Effector memory CD8-positive, alpha-beta T cell (primary cell): ENCODE measurements around the gene MLLT10.

Experiments
- ATAC-seq: fragments of 150-1000 bp; cut with Tn5 transposase; replicated peaks from 2 replicates; pipeline ENCODE4 v1.10.0; 2021; ENCODE audit warnings: mild to moderate bottlenecking, moderate library complexity
- DNase-seq, 3 experiments: peaks; one replicate each; pipeline ENCODE4 v3.0.0; 2021
- H3K27ac Mint-ChIP-seq, 2 donors: one replicate each; pipeline ENCODE4 v1.8.0; 2022; ENCODE audit warnings: mild to moderate bottlenecking in 2 of 2, mixed read lengths in 2 of 2, moderate library complexity in 2 of 2
- H3K27me3 Mint-ChIP-seq, 2 donors: one replicate each; pipeline ENCODE4 v1.8.0; 2022; ENCODE audit warnings: mixed read lengths in 2 of 2
- H3K36me3 Mint-ChIP-seq: one replicate; pipeline ENCODE4 v1.8.0; 2022; ENCODE audit warnings: mild to moderate bottlenecking, moderate library complexity, mixed read lengths; ENCODE audit not compliant: insufficient read depth
- H3K4me1 Mint-ChIP-seq, 2 donors: one replicate each; pipeline ENCODE4 v1.8.0; 2022; ENCODE audit warnings: low read depth in 2 of 2, mixed read lengths in 2 of 2
- H3K4me3 Mint-ChIP-seq, 2 donors: one replicate each; pipeline ENCODE4 v1.8.0; 2022; ENCODE audit warnings: mild to moderate bottlenecking in 2 of 2, mixed read lengths in 2 of 2, moderate library complexity in 2 of 2
- H3K9me3 Mint-ChIP-seq, 2 donors: one replicate each; pipeline ENCODE4 v1.8.0; 2022; ENCODE audit warnings: mixed read lengths in 2 of 2

MLLT10 gene

DNA sequence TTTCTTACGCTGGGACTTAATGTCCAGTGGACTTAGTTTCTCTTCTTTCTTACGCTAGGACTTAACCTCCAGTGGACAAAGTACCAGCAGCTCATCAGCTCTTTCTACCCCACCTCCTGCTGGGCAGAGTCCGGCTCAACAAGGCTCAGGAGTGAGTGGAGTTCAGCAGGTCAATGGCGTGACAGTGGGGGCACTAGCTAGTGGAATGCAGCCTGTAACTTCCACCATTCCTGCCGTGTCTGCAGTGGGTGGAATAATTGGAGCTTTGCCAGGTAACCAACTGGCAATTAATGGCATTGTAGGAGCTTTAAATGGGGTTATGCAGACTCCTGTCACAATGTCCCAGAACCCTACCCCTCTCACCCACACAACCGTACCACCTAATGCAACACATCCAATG lies 199.7 kb downstream of the MLLT10 start:
- Mint-ChIP-seq H3K4me3 (no peak overlapping the region), H3K36me3 (peaks cover 40% of the 10 kb centered on the region), H3K4me1 (peaks cover 15 to 17% of the 10 kb centered on the region in 2 donors), H3K9me3 (no peaks in the 10 kb centered on the region), H3K27ac (peak overlapping the region in 1 of 2 donors; percentile 84), H3K27me3 (no peaks in the 10 kb centered on the region)
- ATAC-seq (no peak), DNase-seq (no peak)

- no peak for DNase-seq
- Mint-ChIP-seq H3K4me3 (no peak overlapping the region), H3K4me1 (peaks cover 21 to 29% of the 10 kb centered on the region in 2 donors), H3K36me3 (peaks cover 38% of the 10 kb centered on the region), H3K9me3 (no peaks in the 10 kb centered on the region), H3K27me3 (no peaks in the 10 kb centered on the region), H3K27ac (peak overlapping the region; percentile 8 to 72)
- ATAC-seq, result no peak
Measured at GRCh38 chr10:21737106-21737505, 203.1 kb downstream of the MLLT10 start.

DNA sequence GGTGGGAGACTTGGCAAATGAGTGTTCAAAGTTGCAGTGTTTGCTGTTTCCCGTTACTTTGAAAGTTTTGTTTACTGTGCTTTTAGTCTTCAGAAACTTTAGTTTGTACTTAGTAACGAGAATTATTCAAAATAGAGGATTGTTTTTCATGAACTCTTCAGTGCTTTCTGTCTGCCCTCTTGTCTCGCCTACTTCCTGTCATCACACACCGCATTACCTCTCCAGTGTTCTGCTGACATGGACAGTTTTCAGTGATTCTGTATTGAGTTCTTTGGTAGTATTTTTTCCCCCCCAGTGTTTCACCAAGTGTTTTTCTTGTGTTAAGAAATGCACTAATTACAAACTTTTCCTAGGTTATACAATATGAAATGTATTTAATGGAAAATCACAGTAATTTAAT lies 207.0 kb downstream of the MLLT10 start:
- Mint-ChIP-seq H3K36me3 (peaks cover 29% of the 10 kb centered on the region), H3K9me3 (no peaks in the 10 kb centered on the region), H3K27me3 (no peaks in the 10 kb centered on the region), H3K27ac (peak overlapping the region; percentile 86 to 95), H3K4me3 (no peak overlapping the region), H3K4me1 (peaks cover 21 to 26% of the 10 kb centered on the region in 2 donors)
- DNase-seq (peak in 1 of 3 experiments; percentile 21), ATAC-seq (peak; percentile 90)

GRCh38 chr10:21742740-21743412 lies 208.8 kb downstream of the MLLT10 start:
- Mint-ChIP-seq H3K27ac (peak overlapping the region in 1 of 2 donors; percentile 47), H3K36me3 (peaks cover 24% of the 10 kb centered on the region), H3K4me1 (peaks cover 23 to 24% of the 10 kb centered on the region in 2 donors), H3K4me3 (no peak overlapping the region), H3K27me3 (no peaks in the 10 kb centered on the region), H3K9me3 (no peaks in the 10 kb centered on the region)
- DNase-seq (no peak), ATAC-seq (no peak)

DNA sequence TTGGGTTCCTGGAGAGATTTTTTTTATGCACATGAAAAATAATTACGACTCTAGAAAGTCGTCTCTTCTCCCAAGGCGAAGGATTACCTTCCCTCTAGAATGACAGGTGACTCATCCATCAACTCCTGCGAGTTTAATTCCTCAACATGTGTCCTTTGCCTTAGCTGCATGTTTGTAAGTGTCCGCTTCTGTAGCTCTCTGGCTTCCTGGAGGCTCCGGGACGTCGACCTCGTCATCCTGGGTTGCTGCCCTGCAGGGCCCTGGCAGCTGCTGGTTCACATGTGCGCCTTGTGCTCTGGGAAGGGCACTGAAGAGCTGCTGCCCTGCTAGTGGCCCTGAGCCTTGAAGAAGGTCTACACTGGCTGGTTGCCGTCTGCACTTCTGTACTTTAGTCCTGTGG lies 210.2 kb downstream of the MLLT10 start:
- Mint-ChIP-seq H3K27ac (peak overlapping the region in 1 of 2 donors; percentile 11), H3K4me1 (peaks cover 19 to 26% of the 10 kb centered on the region in 2 donors), H3K27me3 (no peaks in the 10 kb centered on the region), H3K4me3 (no peak overlapping the region), H3K9me3 (no peaks in the 10 kb centered on the region), H3K36me3 (peaks cover 23% of the 10 kb centered on the region)
- DNase-seq, result no peak
- no peak for ATAC-seq

DNA sequence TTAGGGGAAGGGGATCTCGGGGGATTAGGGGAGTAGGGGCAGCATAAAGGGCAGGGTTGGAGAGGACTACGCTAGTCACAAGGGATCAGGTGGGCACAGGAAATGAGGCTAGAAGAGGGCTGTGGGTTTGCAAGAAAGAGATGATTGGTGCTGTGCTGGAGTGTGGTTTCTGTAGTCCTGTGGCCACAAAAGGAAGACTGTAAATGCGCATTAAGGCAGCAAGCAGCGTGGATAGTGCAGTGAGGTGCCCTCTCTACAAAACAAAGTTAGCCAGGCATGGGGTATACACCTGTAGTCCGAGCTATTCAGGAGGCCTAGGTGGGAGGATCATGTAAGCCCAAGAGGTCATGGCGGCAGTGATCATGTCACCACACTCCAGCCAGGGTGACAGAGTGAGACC lies 212.1 kb downstream of the MLLT10 start:
- H3K27ac Mint-ChIP-seq, result peak overlapping the region; percentile 55 to 94
- no peaks in the 10 kb centered on the region for H3K9me3 Mint-ChIP-seq
- no peak for DNase-seq
- peaks cover 18% of the 10 kb centered on the region for H3K36me3 Mint-ChIP-seq
- H3K4me3 Mint-ChIP-seq, result peak overlapping the region; percentile 26 to 54
- H3K4me1 Mint-ChIP-seq, result peaks cover 14 to 19% of the 10 kb centered on the region in 2 donors
- peak; percentile 80 for ATAC-seq
- H3K27me3 Mint-ChIP-seq, result no peaks in the 10 kb centered on the region

DNA sequence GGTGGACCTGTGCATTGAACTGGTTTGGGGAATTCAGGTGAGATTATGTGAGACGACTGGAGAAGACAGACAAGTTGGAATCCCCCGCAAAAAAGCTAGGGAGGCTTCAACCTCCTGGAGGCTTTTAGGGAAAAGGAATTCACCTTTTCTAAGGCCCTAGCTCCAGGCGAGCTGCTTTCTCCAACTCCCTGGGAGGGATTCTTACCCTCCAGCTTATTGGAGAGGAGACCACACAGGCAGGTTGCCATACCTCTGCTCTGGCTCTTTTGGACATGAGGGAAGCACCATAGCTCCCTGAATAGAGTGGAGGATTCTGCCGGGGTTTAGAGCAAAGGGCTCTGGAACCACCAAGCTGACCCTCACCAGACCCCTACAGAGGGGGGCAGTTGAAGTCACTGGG lies 213.8 kb downstream of the MLLT10 start:
- DNase-seq (no peak), ATAC-seq (no peak)
- peaks cover 15% of the 10 kb centered on the region for H3K36me3 Mint-ChIP-seq
- H3K4me1 Mint-ChIP-seq, result peaks cover 17% of the 10 kb centered on the region in 2 donors
- no peaks in the 10 kb centered on the region for H3K27me3 Mint-ChIP-seq
- H3K27ac Mint-ChIP-seq, result peak overlapping the region; percentile 55 to 94
- H3K4me3 Mint-ChIP-seq, result no peak overlapping the region
- H3K9me3 Mint-ChIP-seq, result no peaks in the 10 kb centered on the region

DNA sequence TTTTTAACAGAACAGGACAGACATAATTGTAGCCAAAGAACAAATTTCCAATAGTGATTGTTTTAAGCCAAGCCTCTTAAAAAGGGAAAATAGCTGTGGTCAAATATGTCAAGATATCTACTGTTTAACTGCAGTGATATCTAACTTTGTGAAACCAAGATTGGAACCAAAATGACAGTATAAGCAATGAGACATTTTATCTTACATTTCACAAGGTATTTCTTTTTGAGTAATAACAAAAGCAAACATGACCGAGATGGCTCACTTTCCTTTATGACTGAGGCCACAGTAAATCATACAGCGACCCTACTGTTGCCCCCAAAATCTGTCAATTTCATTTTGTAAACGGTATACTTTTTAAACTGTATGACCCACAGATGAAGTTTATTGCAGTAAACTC lies 215.8 kb downstream of the MLLT10 start:
- no peak for ATAC-seq
- no peak overlapping the region for H3K4me3 Mint-ChIP-seq
- H3K36me3 Mint-ChIP-seq, result peaks cover 10% of the 10 kb centered on the region
- no peak overlapping the region for H3K27ac Mint-ChIP-seq
- H3K4me1 Mint-ChIP-seq, result peaks cover 17% of the 10 kb centered on the region in 2 donors
- no peaks in the 10 kb centered on the region for H3K27me3 Mint-ChIP-seq
- DNase-seq, result no peak
- H3K9me3 Mint-ChIP-seq, result no peaks in the 10 kb centered on the region

DNA sequence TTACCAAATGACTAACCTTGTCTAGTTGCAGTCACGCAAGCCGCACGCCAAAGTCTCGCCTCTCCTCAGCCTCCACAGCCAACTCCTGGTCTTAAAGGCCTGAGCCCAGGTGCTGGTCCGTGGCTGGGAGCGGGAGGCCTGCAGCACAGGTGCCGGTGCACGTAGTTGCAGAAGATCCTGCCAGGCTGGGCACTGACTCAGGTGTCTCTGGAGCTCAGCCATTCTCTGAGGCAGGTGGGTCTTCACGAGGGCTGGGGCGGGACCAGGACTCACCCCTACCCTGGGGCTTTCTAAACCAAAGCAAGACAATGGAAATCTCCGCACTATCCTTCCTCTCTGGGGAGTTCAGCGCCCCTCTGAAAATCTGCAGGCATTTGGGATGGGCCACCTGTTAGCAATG lies 216.4 kb downstream of the MLLT10 start:
- H3K9me3 Mint-ChIP-seq, result no peaks in the 10 kb centered on the region
- no peak for DNase-seq
- no peaks in the 10 kb centered on the region for H3K27me3 Mint-ChIP-seq
- H3K4me3 Mint-ChIP-seq, result no peak overlapping the region
- H3K36me3 Mint-ChIP-seq, result peaks cover 12% of the 10 kb centered on the region
- peak overlapping the region; percentile 64 to 65 for H3K27ac Mint-ChIP-seq
- no peak for ATAC-seq
- peaks cover 17% of the 10 kb centered on the region in 2 donors for H3K4me1 Mint-ChIP-seq

GRCh38 chr10:21751341-21752310 lies 217.6 kb downstream of the MLLT10 start:
- H3K27ac Mint-ChIP-seq, result peak overlapping the region; percentile 64 to 65
- no peak overlapping the region for H3K4me3 Mint-ChIP-seq
- no peaks in the 10 kb centered on the region for H3K9me3 Mint-ChIP-seq
- peaks cover 10 to 11% of the 10 kb centered on the region in 2 donors for H3K4me1 Mint-ChIP-seq
- no peaks in the 10 kb centered on the region for H3K27me3 Mint-ChIP-seq
- DNase-seq (no peak), ATAC-seq (no peak)
- peaks cover 12% of the 10 kb centered on the region for H3K36me3 Mint-ChIP-seq

- H3K27ac Mint-ChIP-seq, result peak overlapping the region in 1 of 2 donors; percentile 86
- no peaks in the 10 kb centered on the region for H3K27me3 Mint-ChIP-seq
- no peak overlapping the region for H3K4me3 Mint-ChIP-seq
- H3K4me1 Mint-ChIP-seq, result peaks cover 0 to 3% of the 10 kb centered on the region in 2 donors
- ATAC-seq (no peak), DNase-seq (no peak)
- no peaks in the 10 kb centered on the region for H3K9me3 Mint-ChIP-seq
- peaks cover 23% of the 10 kb centered on the region for H3K36me3 Mint-ChIP-seq
Measured at GRCh38 chr10:21753497-21754270, 219.7 kb downstream of the MLLT10 start.

GRCh38 chr10:21754410-21755011 lies 220.5 kb downstream of the MLLT10 start:
- H3K27me3 Mint-ChIP-seq, result no peaks in the 10 kb centered on the region
- DNase-seq (no peak), ATAC-seq (no peak)
- H3K36me3 Mint-ChIP-seq, result peaks cover 26% of the 10 kb centered on the region
- peaks cover 0 to 3% of the 10 kb centered on the region in 2 donors for H3K4me1 Mint-ChIP-seq
- no peaks in the 10 kb centered on the region for H3K9me3 Mint-ChIP-seq
- H3K4me3 Mint-ChIP-seq, result no peak overlapping the region
- peak overlapping the region in 1 of 2 donors; percentile 12 for H3K27ac Mint-ChIP-seq

GRCh38 chr10:21756707-21757106 lies 222.7 kb downstream of the MLLT10 start:
- no peak for ATAC-seq
- Mint-ChIP-seq H3K9me3 (no peaks in the 10 kb centered on the region), H3K27ac (no peak overlapping the region), H3K27me3 (no peaks in the 10 kb centered on the region), H3K4me1 (no peaks in the 10 kb centered on the region), H3K36me3 (peaks cover 26% of the 10 kb centered on the region), H3K4me3 (no peak overlapping the region)
- no peak for DNase-seq
